ENCODE data around the gene LAMB4.

The LAMB4 gene

GRCh38 chr7:108124820-108125219, 5.3 kb downstream of the LAMB4 start:
- WGBS (ENCODE audit: insufficient coverage) = 90% methylated on average over 1 of the region's 3 CpGs
- Histone ChIP-seq H3K36me3 (ENCODE audit: control insufficient read depth in 4 of 4, insufficient read depth in 4 of 4, low read length in 3 of 4) (no peaks in the 10 kb centered on the region), H3K9me3 (ENCODE audit: control extremely low read depth in 1 of 5, control insufficient read depth in 4 of 5, insufficient read depth in 2 of 5, low read depth in 1 of 5, low read length in 4 of 5) (no peaks in the 10 kb centered on the region), H3K4me1 (ENCODE audit: control extremely low read depth in 1 of 4, control insufficient read depth in 4 of 4, insufficient read depth in 4 of 4, low read length in 3 of 4) (no peaks in the 10 kb centered on the region), H3K4me3 (ENCODE audit: control insufficient read depth in 1 of 7, extremely low read depth in 1 of 7, insufficient read depth in 4 of 7, low read depth in 2 of 7, low read length in 6 of 7) (no peak overlapping the region), H3K27ac (ENCODE audit: insufficient read depth in 1 of 2, low read depth in 1 of 2, low read length in 2 of 2, poor library complexity in 1 of 2, severe bottlenecking in 2 of 2) (no peak overlapping the region), H3K27me3 (replicated peaks in 2 of 5; ENCODE audit: control insufficient read depth in 4 of 5, insufficient read depth in 5 of 5, low read length in 4 of 5) (no peaks in the 10 kb centered on the region)
- ChIA-PET CTCF (interaction anchor here (1.1 to 1.6 kb wide), 2 partner anchors 11 to 24 kb away, joined by 4 read pairs; no protein-coding TSS in a partner anchor), POLR2A (no interaction called here)
- DNase-seq = no peak

DNA sequence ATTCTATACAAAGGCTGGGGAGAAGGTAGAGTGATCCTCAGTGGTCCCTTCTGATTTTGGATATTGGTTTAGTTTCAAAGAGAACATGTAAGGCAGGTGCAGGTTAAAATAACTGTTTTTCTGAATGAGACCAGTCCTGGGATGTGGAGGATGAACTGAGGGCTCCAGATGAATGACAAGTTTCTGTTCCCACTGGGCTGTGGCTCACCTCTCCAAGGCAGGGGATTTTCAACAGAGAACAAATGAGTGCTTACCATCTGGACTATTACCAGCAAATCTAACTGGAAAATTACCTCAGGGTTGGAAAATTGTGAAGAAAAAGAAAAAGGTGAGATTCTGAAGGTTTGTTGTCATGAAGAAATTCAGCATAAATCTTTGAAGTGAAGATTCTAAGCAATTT, 8.0 kb downstream of the LAMB4 start:
- Histone ChIP-seq H3K4me3 (ENCODE audit: control insufficient read depth in 1 of 7, extremely low read depth in 1 of 7, insufficient read depth in 4 of 7, low read depth in 2 of 7, low read length in 6 of 7) (no peak overlapping the region), H3K27me3 (replicated peaks in 2 of 5; ENCODE audit: control insufficient read depth in 4 of 5, insufficient read depth in 5 of 5, low read length in 4 of 5) (no peaks in the 10 kb centered on the region), H3K36me3 (ENCODE audit: control insufficient read depth in 4 of 4, insufficient read depth in 4 of 4, low read length in 3 of 4) (no peaks in the 10 kb centered on the region), H3K27ac (ENCODE audit: insufficient read depth in 1 of 2, low read depth in 1 of 2, low read length in 2 of 2, poor library complexity in 1 of 2, severe bottlenecking in 2 of 2) (no peak overlapping the region), H3K4me1 (ENCODE audit: control extremely low read depth in 1 of 4, control insufficient read depth in 4 of 4, insufficient read depth in 4 of 4, low read length in 3 of 4) (no peaks in the 10 kb centered on the region), H3K9me3 (ENCODE audit: control extremely low read depth in 1 of 5, control insufficient read depth in 4 of 5, insufficient read depth in 2 of 5, low read depth in 1 of 5, low read length in 4 of 5) (no peaks in the 10 kb centered on the region)
- no peak for DNase-seq
- ChIA-PET CTCF (interaction anchor here (0.9 to 3.8 kb wide), 3 partner anchors 13 to 24 kb away, joined by 3 to 23 read pairs (median 3); no protein-coding TSS in a partner anchor), POLR2A (no interaction called here)

DNA sequence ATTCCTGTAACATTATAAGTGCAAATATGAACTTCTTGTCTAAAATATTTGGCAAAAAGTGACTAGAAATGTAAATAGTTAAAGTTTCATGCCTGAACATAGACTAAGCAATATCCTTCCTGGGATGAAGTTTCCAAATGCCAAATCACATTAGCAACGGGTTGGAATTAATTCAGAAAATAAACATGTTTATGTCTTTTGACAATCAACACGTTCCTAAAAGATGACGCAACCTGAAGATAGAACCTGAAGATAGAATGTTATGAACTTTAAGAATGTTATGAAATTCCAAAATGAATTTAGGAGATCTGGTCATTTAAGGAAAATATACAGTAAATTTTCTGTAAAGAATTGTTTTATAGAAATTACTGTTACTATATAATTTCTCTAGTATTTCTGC, 9.2 kb downstream of the LAMB4 start:
- H3K27me3 ChIP-seq (replicated peaks in 2 of 5; ENCODE audit: control insufficient read depth in 4 of 5, insufficient read depth in 5 of 5, low read length in 4 of 5) = no peaks in the 10 kb centered on the region
- 80% methylated on average over 1 of the region's 3 CpGs for WGBS (ENCODE audit: insufficient coverage)
- ChIA-PET CTCF (interaction anchor here (1.3 to 3.8 kb wide), 2 partner anchors 11 to 26 kb away, joined by 3 to 23 read pairs; no protein-coding TSS in a partner anchor), POLR2A (no interaction called here)
- no peaks in the 10 kb centered on the region for H3K4me1 ChIP-seq (ENCODE audit: control extremely low read depth in 1 of 4, control insufficient read depth in 4 of 4, insufficient read depth in 4 of 4, low read length in 3 of 4)
- H3K9me3 ChIP-seq (ENCODE audit: control extremely low read depth in 1 of 5, control insufficient read depth in 4 of 5, insufficient read depth in 2 of 5, low read depth in 1 of 5, low read length in 4 of 5) = no peaks in the 10 kb centered on the region
- H3K36me3 ChIP-seq (ENCODE audit: control insufficient read depth in 4 of 4, insufficient read depth in 4 of 4, low read length in 3 of 4) = no peaks in the 10 kb centered on the region
- no peak overlapping the region for H3K27ac ChIP-seq (ENCODE audit: insufficient read depth in 1 of 2, low read depth in 1 of 2, low read length in 2 of 2, poor library complexity in 1 of 2, severe bottlenecking in 2 of 2)
- H3K4me3 ChIP-seq (ENCODE audit: control insufficient read depth in 1 of 7, extremely low read depth in 1 of 7, insufficient read depth in 4 of 7, low read depth in 2 of 7, low read length in 6 of 7) = no peak overlapping the region
- no peak for DNase-seq

DNA sequence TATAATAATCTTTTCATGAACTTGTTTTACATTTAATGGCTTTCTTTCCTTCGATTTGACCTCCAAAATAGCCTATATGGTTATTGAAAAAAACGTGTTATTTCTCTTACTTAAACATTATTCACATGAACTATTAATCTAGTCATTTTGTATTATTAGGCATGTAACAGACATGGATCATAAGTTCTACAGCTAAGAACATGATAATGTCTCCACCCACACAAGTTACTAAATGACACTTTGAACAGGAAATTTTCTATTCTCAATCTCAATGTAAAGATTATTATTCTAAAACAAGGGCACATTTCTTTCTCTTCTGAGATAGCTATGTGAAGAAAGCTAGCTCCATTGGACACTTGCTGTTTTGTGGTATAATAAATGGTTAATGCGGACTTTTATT, 10.0 kb downstream of the LAMB4 start:
- ChIA-PET CTCF (interaction anchor here (1.0 to 3.8 kb wide), 3 partner anchors 10 to 26 kb away, joined by 3 to 23 read pairs (median 3); no protein-coding TSS in a partner anchor), POLR2A (no interaction called here)
- no peak overlapping the region for H3K4me3 ChIP-seq (ENCODE audit: control insufficient read depth in 1 of 7, extremely low read depth in 1 of 7, insufficient read depth in 4 of 7, low read depth in 2 of 7, low read length in 6 of 7)
- DNase-seq = no peak
- no CpG with 5 or more reads among the region's 3 CpGs for WGBS (ENCODE audit: insufficient coverage)
- no peaks in the 10 kb centered on the region for H3K9me3 ChIP-seq (ENCODE audit: control extremely low read depth in 1 of 5, control insufficient read depth in 4 of 5, insufficient read depth in 2 of 5, low read depth in 1 of 5, low read length in 4 of 5)
- no peaks in the 10 kb centered on the region for H3K4me1 ChIP-seq (ENCODE audit: control extremely low read depth in 1 of 4, control insufficient read depth in 4 of 4, insufficient read depth in 4 of 4, low read length in 3 of 4)
- H3K27me3 ChIP-seq (replicated peaks in 2 of 5; ENCODE audit: control insufficient read depth in 4 of 5, insufficient read depth in 5 of 5, low read length in 4 of 5) = no peaks in the 10 kb centered on the region
- no peak overlapping the region for H3K27ac ChIP-seq (ENCODE audit: insufficient read depth in 1 of 2, low read depth in 1 of 2, low read length in 2 of 2, poor library complexity in 1 of 2, severe bottlenecking in 2 of 2)
- H3K36me3 ChIP-seq (ENCODE audit: control insufficient read depth in 4 of 4, insufficient read depth in 4 of 4, low read length in 3 of 4) = no peaks in the 10 kb centered on the region

DNA sequence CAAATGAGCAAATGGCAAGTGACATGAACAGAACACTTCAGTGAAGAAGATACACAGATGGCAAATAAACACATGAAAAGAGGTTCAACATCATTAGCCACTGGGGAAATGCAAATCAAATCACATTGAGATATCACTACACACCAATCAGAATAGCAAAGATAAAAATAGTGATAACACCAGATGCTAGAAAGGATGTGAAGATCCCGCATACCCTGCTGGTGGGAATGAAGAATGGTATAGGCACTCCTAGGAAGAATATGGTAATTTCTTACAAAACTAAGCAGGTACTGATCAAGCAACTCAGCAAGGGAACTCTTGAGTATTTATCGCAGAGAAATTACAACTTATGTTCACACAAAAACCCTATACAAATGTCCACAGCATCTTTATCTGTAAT, 11.2 kb downstream of the LAMB4 start:
- WGBS (ENCODE audit: insufficient coverage) = 100% methylated on average over 1 of the region's 2 CpGs
- H3K4me3 ChIP-seq (ENCODE audit: control insufficient read depth in 1 of 7, extremely low read depth in 1 of 7, insufficient read depth in 4 of 7, low read depth in 2 of 7, low read length in 6 of 7) = no peak overlapping the region
- no peaks in the 10 kb centered on the region for H3K4me1 ChIP-seq (ENCODE audit: control extremely low read depth in 1 of 4, control insufficient read depth in 4 of 4, insufficient read depth in 4 of 4, low read length in 3 of 4)
- H3K27ac ChIP-seq (ENCODE audit: insufficient read depth in 1 of 2, low read depth in 1 of 2, low read length in 2 of 2, poor library complexity in 1 of 2, severe bottlenecking in 2 of 2) = no peak overlapping the region
- POLR2A ChIA-PET = no interaction called here
- no peaks in the 10 kb centered on the region for H3K9me3 ChIP-seq (ENCODE audit: control extremely low read depth in 1 of 5, control insufficient read depth in 4 of 5, insufficient read depth in 2 of 5, low read depth in 1 of 5, low read length in 4 of 5)
- CTCF ChIA-PET = interaction anchor here (0.8 to 4.2 kb wide), 3 partner anchors 9 to 27 kb away, joined by 3 to 27 read pairs (median 3); no protein-coding TSS in a partner anchor
- no peaks in the 10 kb centered on the region for H3K27me3 ChIP-seq (replicated peaks in 2 of 5; ENCODE audit: control insufficient read depth in 4 of 5, insufficient read depth in 5 of 5, low read length in 4 of 5)
- no peak for DNase-seq
- no peaks in the 10 kb centered on the region for H3K36me3 ChIP-seq (ENCODE audit: control insufficient read depth in 4 of 4, insufficient read depth in 4 of 4, low read length in 3 of 4)

DNA sequence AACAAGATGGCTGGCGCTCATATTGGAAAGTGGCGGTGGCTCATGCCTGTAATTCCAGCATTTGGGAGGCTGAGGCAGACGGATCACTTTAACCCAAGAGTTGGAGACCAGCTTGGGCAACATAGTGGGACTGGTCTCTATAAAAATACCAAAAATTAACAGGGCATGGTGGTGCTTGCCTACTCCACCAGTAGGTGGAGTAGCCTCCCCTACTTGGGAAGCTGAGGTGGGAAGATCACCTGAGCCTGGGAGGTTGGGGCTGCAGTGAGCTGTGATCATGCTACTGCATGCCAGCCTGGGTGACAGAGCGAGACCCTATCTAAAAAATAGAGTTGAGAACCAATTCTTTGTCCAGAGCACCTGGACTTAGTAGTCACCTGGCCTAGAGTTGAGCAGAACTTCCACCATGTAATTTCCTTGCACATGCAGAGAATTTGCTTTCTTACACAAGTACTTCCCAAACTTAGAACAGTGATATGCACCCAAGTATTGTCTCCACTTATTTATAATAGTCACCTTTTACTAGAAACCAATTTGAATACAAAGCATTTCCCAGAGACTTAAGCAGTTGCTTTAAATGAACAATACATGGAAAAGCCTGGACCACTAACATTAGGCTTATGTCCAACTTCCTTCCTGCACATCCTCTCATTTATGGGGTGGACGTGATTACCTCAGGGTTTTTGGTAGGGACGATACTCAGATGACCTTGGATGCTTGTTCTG, 15.9 kb downstream of the LAMB4 start:
- CTCF ChIA-PET = interaction anchor here (0.9 to 10.6 kb wide), 13 partner anchors 10 to 65 kb away, joined by 3 to 121 read pairs (median 5); no protein-coding TSS in a partner anchor
- Histone ChIP-seq H3K9me3 (ENCODE audit: control extremely low read depth in 1 of 5, control insufficient read depth in 4 of 5, insufficient read depth in 2 of 5, low read depth in 1 of 5, low read length in 4 of 5) (no peaks in the 10 kb centered on the region), H3K36me3 (ENCODE audit: control insufficient read depth in 4 of 4, insufficient read depth in 4 of 4, low read length in 3 of 4) (no peaks in the 10 kb centered on the region), H3K27me3 (replicated peaks in 2 of 5; ENCODE audit: control insufficient read depth in 4 of 5, insufficient read depth in 5 of 5, low read length in 4 of 5) (no peaks in the 10 kb centered on the region), H3K4me1 (ENCODE audit: control extremely low read depth in 1 of 4, control insufficient read depth in 4 of 4, insufficient read depth in 4 of 4, low read length in 3 of 4) (no peaks in the 10 kb centered on the region), H3K27ac (ENCODE audit: insufficient read depth in 1 of 2, low read depth in 1 of 2, low read length in 2 of 2, poor library complexity in 1 of 2, severe bottlenecking in 2 of 2) (no peak overlapping the region), H3K4me3 (ENCODE audit: control insufficient read depth in 1 of 7, extremely low read depth in 1 of 7, insufficient read depth in 4 of 7, low read depth in 2 of 7, low read length in 6 of 7) (no peak overlapping the region)
- POLR2A ChIA-PET = no interaction called here
- peak; percentile 25 to 48 (median 47) for DNase-seq
- WGBS (ENCODE audit: insufficient coverage) = 87% methylated on average over 6 of the region's 6 CpGs

- H3K4me1 ChIP-seq (ENCODE audit: control extremely low read depth in 1 of 4, control insufficient read depth in 4 of 4, insufficient read depth in 4 of 4, low read length in 3 of 4) = no peaks in the 10 kb centered on the region
- DNase-seq = no peak
- POLR2A ChIA-PET = no interaction called here
- CTCF ChIA-PET = interaction anchor here (1.3 to 10.6 kb wide), 9 partner anchors 8 to 66 kb away, joined by 3 to 121 read pairs (median 5); no protein-coding TSS in a partner anchor
- no peaks in the 10 kb centered on the region for H3K27me3 ChIP-seq (replicated peaks in 2 of 5; ENCODE audit: control insufficient read depth in 4 of 5, insufficient read depth in 5 of 5, low read length in 4 of 5)
- H3K4me3 ChIP-seq (ENCODE audit: control insufficient read depth in 1 of 7, extremely low read depth in 1 of 7, insufficient read depth in 4 of 7, low read depth in 2 of 7, low read length in 6 of 7) = no peak overlapping the region
- no peak overlapping the region for H3K27ac ChIP-seq (ENCODE audit: insufficient read depth in 1 of 2, low read depth in 1 of 2, low read length in 2 of 2, poor library complexity in 1 of 2, severe bottlenecking in 2 of 2)
- no peaks in the 10 kb centered on the region for H3K9me3 ChIP-seq (ENCODE audit: control extremely low read depth in 1 of 5, control insufficient read depth in 4 of 5, insufficient read depth in 2 of 5, low read depth in 1 of 5, low read length in 4 of 5)
- WGBS (ENCODE audit: insufficient coverage) = 91% methylated on average over 2 of the region's 2 CpGs
- H3K36me3 ChIP-seq (ENCODE audit: control insufficient read depth in 4 of 4, insufficient read depth in 4 of 4, low read length in 3 of 4) = no peaks in the 10 kb centered on the region
Measured at GRCh38 chr7:108112683-108113082, 17.5 kb downstream of the LAMB4 start.

Measured in common myeloid progenitor, CD34-positive (primary cell).